ENCODE results near the gene FCER1G. TPM values are rescaled to one million over a fixed set of nuclear protein-coding genes. Genes with fewer than 3 reads are reported as not detected.

The FCER1G gene
- polyA plus RNA-seq, 1 donor from 2014 or later: 6.6 TPM

DNA sequence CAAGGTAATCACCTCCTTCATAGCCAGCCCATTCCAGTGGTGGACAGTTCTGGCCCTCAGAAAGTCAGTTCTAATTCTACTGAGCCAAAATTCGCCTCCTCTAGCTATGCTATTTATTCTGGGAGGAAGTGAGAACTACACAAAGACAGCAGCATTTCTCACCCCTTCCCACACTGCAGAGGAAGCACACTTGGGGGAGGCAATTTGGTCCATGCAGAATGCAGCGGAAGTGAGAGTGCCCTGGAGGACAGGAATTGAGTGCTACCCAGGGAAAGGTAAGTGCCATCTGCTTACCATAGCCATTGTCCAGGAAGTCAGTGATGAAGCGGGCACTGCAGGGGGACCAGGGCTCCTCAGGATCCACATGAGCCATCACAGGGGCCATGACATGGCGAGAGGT, 19.9 kb upstream of the FCER1G start:
- Mint-ChIP-seq H3K4me3 (peak overlapping the region in 2 of 4 donors; percentile 32 to 90), H3K9me3 (no peaks in the 10 kb centered on the region), H3K27ac (peak overlapping the region in 2 of 3 donors; percentile 6 to 91), H3K4me1 (peaks cover 16 to 24% (median 20%) of the 10 kb centered on the region in 3 donors), H3K27me3 (no peaks in the 10 kb centered on the region), H3K36me3 (no peaks in the 10 kb centered on the region)

DNA sequence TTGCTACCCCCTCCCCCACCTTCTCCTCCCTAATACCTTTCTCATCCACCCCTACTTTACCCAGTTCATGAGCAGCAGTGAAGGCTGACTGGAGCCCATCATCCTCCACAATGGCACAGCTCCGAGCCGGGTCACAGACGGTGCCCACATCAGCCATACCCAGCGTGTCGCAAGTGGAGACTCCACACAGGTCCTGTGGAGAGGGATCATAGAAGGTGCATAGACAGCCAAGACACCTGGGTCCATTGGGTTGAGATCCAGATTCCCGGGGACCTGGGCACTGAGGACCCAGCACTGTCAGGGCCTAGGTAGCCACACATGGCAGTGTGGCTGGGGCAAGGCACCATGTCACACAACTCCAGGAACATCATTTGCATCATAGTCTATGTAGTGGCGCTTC, 19.0 kb upstream of the FCER1G start:
- H3K4me3 Mint-ChIP-seq: peak overlapping the region in 1 of 4 donors; percentile 17
- no peaks in the 10 kb centered on the region for H3K27me3 Mint-ChIP-seq
- H3K9me3 Mint-ChIP-seq: no peaks in the 10 kb centered on the region
- H3K27ac Mint-ChIP-seq: peak overlapping the region in 1 of 3 donors; percentile 25
- no peaks in the 10 kb centered on the region for H3K36me3 Mint-ChIP-seq
- peaks cover 17 to 24% (median 23%) of the 10 kb centered on the region in 3 donors for H3K4me1 Mint-ChIP-seq

DNA sequence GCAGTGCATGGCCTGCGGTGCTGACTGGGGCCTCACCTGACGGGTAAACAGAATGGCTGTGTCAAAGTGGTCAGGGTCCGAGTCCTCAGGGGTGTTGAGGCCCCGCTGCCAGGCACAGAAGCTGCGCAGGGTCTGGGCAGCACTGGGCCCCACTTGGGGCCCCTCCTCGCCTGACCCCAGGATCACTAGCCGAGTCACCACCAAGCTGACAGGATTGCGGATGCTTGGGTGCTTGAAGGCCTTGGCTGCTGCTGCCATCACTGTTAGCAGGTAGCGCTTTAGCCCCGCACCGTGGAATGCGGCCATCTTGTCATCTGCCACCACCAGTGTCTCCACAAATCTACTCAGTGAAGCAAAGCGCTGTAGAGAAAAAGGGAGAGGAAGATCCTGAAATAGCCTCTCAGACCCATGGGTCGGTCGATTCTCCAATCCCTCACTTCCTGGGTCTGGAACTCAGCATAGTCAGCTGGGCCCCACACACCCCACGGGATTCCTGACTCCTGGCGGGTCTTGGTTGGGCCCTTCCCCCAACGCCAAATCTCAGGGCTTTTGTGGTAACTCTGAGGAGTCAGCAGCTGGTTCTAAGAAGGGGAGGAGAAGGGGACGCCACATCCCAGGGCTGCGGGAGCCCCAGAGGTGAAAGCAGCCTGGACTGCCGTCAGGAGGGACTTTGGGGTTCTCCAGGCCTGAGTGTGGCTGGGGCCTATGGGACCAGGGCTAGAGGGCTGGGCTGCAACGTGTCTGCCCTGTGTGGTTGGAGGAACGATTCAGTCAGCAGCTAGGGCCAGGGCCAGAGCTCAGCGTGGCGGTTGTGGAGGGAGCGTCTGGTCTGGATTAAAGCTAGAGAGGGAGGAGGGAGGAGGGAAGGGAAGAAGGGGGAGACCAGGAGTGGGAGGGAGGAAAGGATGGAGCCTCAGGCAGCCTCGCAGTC, 18.3 kb upstream of the FCER1G start:
- Mint-ChIP-seq H3K27ac (no peak overlapping the region), H3K36me3 (no peaks in the 10 kb centered on the region), H3K9me3 (no peaks in the 10 kb centered on the region), H3K27me3 (no peaks in the 10 kb centered on the region), H3K4me1 (peaks cover 24 to 30% (median 25%) of the 10 kb centered on the region in 3 donors), H3K4me3 (peak overlapping the region in 1 of 4 donors; percentile 12)

DNA sequence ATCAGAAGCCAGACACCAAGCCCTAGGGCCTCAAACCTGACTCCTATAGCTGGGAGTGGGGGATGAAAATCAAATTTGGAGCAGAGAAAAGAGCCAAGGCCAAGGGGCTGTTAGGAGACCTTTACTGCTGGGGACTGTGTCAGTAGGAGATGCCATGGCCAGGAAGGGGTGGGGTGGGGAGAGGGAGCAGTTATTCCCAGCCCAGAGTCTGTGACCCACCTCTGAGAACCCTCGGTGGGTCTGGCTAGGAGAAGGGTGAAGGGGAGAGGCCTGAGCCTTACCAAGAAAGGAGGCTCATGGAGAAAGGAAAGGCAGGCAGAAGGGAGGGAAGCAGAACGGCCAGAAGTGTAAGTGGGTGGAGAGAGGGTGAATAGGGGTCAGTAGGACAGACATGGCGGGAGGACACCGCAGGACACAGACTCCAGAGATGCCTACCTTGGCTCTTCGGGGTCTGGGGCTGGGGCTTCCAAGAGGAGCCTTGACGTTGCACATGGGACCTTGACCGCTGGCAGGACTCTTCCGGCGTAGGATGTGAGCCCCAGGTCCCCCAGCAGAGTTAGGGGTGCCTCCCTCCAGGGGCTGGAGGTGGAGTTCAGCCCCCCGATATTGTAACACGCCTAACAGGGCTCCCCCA, 17.4 kb upstream of the FCER1G start:
- peaks cover 19 to 28% (median 24%) of the 10 kb centered on the region in 3 donors for H3K4me1 Mint-ChIP-seq
- no peaks in the 10 kb centered on the region for H3K9me3 Mint-ChIP-seq
- H3K4me3 Mint-ChIP-seq: no peak overlapping the region
- H3K27ac Mint-ChIP-seq: no peak overlapping the region
- H3K36me3 Mint-ChIP-seq: no peaks in the 10 kb centered on the region
- no peaks in the 10 kb centered on the region for H3K27me3 Mint-ChIP-seq

DNA sequence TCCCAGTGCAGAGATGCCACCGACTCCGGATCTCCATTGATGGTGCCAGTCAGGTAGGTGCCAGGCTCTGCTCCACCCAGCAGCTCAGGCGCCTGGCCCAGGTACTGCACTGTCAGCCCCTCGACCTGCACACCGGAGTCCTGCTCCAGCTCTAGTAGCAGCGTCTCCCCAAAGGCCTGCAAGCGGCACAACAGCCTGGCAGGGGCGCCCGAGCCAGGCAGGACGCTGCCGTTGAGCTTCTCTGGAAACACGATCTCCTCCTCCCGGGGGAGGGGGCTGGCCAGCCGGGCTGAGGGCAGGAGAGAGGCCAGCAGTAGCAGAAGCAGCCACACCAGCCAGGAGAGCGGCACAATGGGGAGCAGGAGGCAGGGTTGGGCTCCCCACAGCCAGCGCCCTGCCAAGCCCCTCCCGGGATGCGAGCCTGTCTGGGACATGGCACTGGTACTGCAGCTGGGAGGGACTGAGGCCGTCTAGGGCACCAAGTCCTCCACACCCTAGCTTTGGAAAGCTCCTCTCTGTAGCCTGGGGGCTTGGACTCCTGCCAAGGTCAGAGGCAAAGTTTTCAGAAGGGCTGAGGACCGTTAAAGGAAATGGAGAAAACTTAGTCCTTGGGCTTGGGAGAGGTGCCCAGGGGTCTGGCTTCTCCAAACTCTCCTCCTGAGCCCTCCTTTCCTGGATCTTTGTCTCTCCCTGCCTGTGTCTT, 16.8 kb upstream of the FCER1G start:
- H3K9me3 Mint-ChIP-seq: no peaks in the 10 kb centered on the region
- H3K4me1 Mint-ChIP-seq: peaks cover 17 to 28% (median 23%) of the 10 kb centered on the region in 3 donors
- no peaks in the 10 kb centered on the region for H3K27me3 Mint-ChIP-seq
- H3K27ac Mint-ChIP-seq: no peak overlapping the region
- H3K36me3 Mint-ChIP-seq: no peaks in the 10 kb centered on the region
- no peak overlapping the region for H3K4me3 Mint-ChIP-seq

DNA sequence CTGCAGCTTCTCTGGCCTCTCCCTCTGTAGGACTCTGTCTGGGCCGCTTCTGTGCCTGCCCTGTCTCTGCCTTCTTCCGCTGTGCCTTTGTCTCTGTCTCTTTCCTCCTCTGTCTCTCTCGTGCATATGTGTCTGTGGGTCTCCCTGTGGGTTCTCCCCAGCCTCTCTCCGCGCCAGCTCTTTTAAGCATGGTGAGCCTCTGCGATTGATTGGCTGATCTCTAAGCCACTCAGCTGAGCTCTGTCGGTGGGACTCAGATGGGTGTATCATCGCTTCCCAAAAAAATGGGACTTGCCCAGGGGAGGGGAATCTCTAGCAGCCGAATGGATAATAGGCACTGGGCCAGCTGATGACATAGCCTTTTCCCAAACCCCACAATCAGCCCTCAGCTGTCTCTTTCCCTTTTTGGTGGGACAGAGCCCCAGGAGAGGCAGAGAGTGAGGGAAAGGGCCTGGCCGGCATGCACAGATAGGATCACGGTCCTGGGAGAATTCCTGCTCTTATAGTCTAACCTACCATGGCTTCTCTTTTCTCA, 16.1 kb upstream of the FCER1G start, which contains the start of gene ADAMTS4:
Gene ADAMTS4 (minus strand): TSS at position 158 of the 535 bp plus-strand sequence. CDS start 427 bp downstream, outside the sequence.
- H3K27ac Mint-ChIP-seq: no peak within 1 kb of the TSS
- H3K4me3 Mint-ChIP-seq: no peak within 1 kb of the TSS
- peaks cover 17 to 32% (median 25%) of the 10 kb centered on the region in 3 donors for H3K4me1 Mint-ChIP-seq
- no peaks in the 10 kb centered on the region for H3K36me3 Mint-ChIP-seq
- H3K27me3 Mint-ChIP-seq: no peaks in the 10 kb centered on the region
- no peaks in the 10 kb centered on the region for H3K9me3 Mint-ChIP-seq

GRCh38 chr1:161199506-161200139, 15.5 kb upstream of the FCER1G start:
- Mint-ChIP-seq H3K27me3 (no peaks in the 10 kb centered on the region), H3K9me3 (no peaks in the 10 kb centered on the region), H3K36me3 (peaks cover 5% of the 10 kb centered on the region), H3K4me3 (no peak overlapping the region), H3K4me1 (peaks cover 16 to 36% (median 27%) of the 10 kb centered on the region in 3 donors), H3K27ac (peak overlapping the region in 1 of 3 donors; percentile 59)

DNA sequence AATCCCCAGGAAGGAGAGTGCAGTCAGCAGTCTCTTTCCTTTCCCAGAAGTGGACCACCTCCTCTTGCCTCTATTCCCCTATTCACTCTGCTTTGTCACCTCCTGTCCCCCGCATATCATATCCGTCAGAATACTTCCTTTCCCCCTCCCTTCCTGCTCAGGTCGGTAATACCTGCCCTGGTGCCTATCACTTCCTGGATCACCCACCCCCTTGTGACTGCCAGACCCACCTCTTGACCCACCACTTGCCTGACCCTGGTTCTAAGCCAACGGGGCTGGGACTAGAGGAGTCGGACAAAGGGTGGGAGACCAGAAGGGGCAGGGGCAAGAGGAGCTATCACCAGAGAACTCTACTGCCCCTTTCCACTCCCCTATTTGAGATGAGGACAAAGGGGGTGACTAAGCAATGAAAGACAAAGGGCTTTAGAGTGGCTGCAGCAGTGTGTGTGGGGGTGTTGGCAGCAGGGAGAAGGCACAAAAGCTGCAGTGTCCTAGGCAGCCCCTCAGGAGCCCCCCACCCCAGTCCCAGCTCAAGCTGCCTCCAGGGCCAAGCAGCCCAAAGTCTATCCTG, 14.6 kb upstream of the FCER1G start:
- Mint-ChIP-seq H3K27me3 (no peaks in the 10 kb centered on the region), H3K36me3 (peaks cover 5% of the 10 kb centered on the region), H3K9me3 (no peaks in the 10 kb centered on the region), H3K4me3 (peak overlapping the region in 3 of 4 donors; percentile 18 to 73 (median 72)), H3K27ac (peak overlapping the region in 1 of 3 donors; percentile 59), H3K4me1 (peaks cover 8 to 33% (median 22%) of the 10 kb centered on the region in 3 donors)

DNA sequence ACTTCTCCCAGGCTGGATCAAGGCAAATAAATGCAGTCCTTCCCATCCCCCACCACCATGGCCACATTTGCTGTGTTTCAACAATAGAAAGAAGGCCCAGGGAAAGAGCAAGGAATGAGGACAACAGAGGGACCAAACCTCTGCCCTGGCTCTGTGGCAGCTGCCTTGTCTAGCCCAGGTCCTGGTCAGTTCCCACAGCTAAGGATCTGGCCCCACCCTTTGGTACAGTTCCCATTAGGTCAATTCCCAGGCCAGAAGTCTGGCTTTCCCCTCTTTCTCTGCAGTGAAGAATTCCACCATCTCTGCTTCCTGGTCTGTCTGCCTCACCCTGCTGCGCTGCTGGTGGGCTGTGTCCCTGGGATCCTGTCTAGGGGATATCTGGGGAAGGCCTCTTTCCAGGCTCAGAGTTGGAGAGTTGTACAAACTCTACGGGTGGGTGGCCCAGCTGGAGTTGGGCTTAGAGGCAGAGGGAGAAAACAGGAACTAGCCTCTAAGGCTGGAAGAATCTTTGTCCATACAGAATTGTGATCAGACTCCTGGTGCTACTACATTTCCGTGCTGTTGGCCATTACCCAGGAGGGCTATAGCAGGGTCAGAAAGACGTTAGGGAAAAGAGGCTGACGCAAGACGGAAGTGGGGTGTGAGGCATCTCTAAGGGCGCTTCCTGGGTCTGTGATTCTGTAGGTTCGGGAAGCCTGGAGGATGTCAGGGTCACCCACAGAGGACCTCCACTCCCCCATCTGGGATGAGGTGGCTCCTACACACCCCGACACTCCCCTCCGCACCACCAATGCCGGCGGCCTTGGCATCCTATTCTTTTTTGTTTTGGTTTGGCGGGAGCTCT, 13.9 kb upstream of the FCER1G start:
- Mint-ChIP-seq H3K36me3 (peaks cover 7% of the 10 kb centered on the region), H3K27me3 (no peaks in the 10 kb centered on the region), H3K27ac (peak overlapping the region; percentile 93 to 97 (median 97)), H3K4me3 (peak overlapping the region; percentile 90 to 98 (median 96)), H3K4me1 (peaks cover 6 to 35% (median 22%) of the 10 kb centered on the region in 3 donors), H3K9me3 (no peaks in the 10 kb centered on the region)

- Mint-ChIP-seq H3K4me1 (peaks cover 6 to 38% (median 22%) of the 10 kb centered on the region in 3 donors), H3K9me3 (no peaks in the 10 kb centered on the region), H3K27me3 (no peaks in the 10 kb centered on the region), H3K36me3 (peaks cover 7% of the 10 kb centered on the region), H3K27ac (peak within 1 kb of the TSS; percentile 93 to 97 (median 97)), H3K4me3 (peak within 1 kb of the TSS; percentile 90 to 98 (median 96))
These were observed 13.0 kb upstream of the FCER1G start, which contains the start of gene NDUFS2 for GRCh38 chr1:161201836-161202712. Gene NDUFS2 (plus strand): TSS chr1:161202367. CDS start chr1:161202386, 19 bp downstream.

DNA sequence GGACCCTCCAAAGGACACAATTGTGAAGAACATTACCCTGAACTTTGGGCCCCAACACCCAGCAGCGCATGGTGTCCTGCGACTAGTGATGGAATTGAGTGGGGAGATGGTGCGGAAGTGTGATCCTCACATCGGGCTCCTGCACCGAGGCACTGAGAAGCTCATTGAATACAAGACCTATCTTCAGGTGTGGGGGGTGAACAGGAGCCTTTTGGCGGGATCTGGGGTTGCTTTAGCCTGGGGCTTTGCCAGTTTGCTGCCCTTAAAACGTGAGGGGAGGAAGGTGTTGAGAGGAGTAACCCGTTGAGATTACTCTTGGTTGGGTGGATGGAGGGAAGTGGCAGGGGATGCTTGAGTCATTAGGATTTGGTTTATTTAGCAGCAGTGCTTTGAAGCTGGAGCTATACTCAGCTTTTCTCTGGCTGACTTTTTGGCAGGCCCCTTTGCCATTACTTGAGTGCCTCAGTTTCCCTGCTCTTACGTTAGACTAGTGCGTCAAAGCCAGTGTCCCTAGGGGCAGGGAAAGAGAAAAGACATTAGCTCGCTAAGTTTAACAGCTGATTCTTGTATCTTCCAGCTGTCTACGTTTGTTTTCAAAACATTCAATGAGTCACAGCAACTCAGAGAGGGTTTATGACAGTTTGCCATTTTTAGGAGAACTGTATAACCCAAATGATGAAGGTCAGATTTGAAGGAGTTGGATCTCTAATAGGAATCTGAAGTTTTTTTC, 8.5 kb upstream of the FCER1G start:
- no peaks in the 10 kb centered on the region for H3K9me3 Mint-ChIP-seq
- no peak overlapping the region for H3K4me3 Mint-ChIP-seq
- peaks cover 3 to 36% (median 21%) of the 10 kb centered on the region in 3 donors for H3K4me1 Mint-ChIP-seq
- H3K27ac Mint-ChIP-seq: no peak overlapping the region
- no peaks in the 10 kb centered on the region for H3K27me3 Mint-ChIP-seq
- H3K36me3 Mint-ChIP-seq: peaks cover 18% of the 10 kb centered on the region

DNA sequence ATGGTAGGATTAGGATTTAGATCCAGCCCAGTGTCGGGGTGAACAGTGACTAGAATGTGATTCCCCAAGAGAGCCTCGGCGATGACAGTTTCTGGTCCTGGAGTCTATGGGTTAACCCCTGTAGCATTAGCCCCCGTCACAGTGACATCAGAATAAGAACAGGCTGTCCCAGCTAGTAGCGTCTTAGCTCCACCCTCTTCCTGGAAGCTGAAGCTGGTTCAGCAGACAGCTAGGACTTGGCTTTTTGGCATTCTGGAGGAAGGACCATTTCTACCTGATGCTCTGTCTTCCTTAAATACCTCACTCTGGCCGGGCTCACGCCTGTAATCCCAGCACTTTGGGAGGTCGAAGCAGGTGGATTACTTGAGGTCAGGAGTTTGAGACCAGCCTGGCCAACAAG, 7.9 kb upstream of the FCER1G start:
- Mint-ChIP-seq H3K4me1 (peaks cover 3 to 30% (median 19%) of the 10 kb centered on the region in 3 donors), H3K9me3 (no peaks in the 10 kb centered on the region), H3K27me3 (no peaks in the 10 kb centered on the region), H3K27ac (no peak overlapping the region), H3K36me3 (peaks cover 22% of the 10 kb centered on the region), H3K4me3 (no peak overlapping the region)

Data from IgD-negative memory B cell (primary cell).